ENCODE results near the gene ATRNL1. TPM values are rescaled to one million over a fixed set of nuclear protein-coding genes. Genes with fewer than 3 reads are reported as not detected.

ATRNL1 gene
- total RNA-seq, 2 experiments from 2014 or later: not detected

DNA sequence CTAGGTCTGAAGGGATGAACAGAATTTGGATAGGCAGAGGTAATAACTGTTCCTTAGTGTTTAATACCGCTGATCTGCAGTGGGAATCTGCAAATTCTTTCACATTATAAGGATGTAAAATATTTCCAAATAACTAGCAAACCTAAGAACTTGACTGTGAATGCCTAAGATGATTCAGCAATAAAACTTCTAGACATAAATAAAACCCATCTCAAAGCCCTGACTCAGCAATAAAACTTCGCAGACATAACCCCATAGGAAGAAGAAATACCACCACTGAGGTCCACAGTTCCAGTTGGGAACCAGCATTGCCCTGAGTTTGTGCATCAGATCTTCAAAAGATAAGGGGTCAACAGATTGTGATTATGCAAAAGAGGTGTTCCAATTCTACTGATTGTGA lies 825.6 kb downstream of the ATRNL1 start:
- Histone ChIP-seq H2AFZ (ENCODE audit: low read length) (no peak overlapping the region), H3K36me3 (ENCODE audit: insufficient read depth, low read length) (no peaks in the 10 kb centered on the region), H3K4me1 (ENCODE audit: insufficient read depth, low read length, poor library complexity, severe bottlenecking) (no peaks in the 10 kb centered on the region), H3K27ac (ENCODE audit: low read depth, low read length, poor library complexity, severe bottlenecking) (no peak overlapping the region), H3K9me3 (ENCODE audit: low read length) (no peaks in the 10 kb centered on the region), H3K4me2 (ENCODE audit: low read length) (no peak overlapping the region), H3K79me2 (ENCODE audit: insufficient read depth, low read depth, low read length) (no peaks in the 10 kb centered on the region), H3K4me3 (ENCODE audit: low read depth, low read length, poor library complexity, severe bottlenecking) (no peak overlapping the region), H3K9me2 (ENCODE audit: insufficient read depth, low read length) (no peaks in the 10 kb centered on the region), H4K20me1 (ENCODE audit: insufficient read depth, low read length) (no peaks in the 10 kb centered on the region)
- intact Hi-C loops (cut with micrococcal nuclease; ENCODE audit: unreplicated experiment): no loop called here
- TF ChIP-seq, protein P1, sequence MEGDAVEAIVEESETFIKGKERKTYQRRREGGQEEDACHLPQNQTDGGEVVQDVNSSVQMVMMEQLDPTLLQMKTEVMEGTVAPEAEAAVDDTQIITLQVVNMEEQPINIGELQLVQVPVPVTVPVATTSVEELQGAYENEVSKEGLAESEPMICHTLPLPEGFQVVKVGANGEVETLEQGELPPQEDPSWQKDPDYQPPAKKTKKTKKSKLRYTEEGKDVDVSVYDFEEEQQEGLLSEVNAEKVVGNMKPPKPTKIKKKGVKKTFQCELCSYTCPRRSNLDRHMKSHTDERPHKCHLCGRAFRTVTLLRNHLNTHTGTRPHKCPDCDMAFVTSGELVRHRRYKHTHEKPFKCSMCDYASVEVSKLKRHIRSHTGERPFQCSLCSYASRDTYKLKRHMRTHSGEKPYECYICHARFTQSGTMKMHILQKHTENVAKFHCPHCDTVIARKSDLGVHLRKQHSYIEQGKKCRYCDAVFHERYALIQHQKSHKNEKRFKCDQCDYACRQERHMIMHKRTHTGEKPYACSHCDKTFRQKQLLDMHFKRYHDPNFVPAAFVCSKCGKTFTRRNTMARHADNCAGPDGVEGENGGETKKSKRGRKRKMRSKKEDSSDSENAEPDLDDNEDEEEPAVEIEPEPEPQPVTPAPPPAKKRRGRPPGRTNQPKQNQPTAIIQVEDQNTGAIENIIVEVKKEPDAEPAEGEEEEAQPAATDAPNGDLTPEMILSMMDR (conservative IDR thresholded peaks at IDR 0.05; ENCODE audit: low read length): no peak
- ChIA-PET POLR2A (interaction anchor here (0.9 kb wide), 2 partner anchors 11 to 147 kb away, joined by 3 to 4 read pairs; no protein-coding TSS in a partner anchor), CTCF (ENCODE audit: unreplicated experiment) (no interaction called here)
- no peak for DNase-seq (ENCODE audit: low spot score)
- BruUV-seq (replicated peaks): no TSS peak

DNA sequence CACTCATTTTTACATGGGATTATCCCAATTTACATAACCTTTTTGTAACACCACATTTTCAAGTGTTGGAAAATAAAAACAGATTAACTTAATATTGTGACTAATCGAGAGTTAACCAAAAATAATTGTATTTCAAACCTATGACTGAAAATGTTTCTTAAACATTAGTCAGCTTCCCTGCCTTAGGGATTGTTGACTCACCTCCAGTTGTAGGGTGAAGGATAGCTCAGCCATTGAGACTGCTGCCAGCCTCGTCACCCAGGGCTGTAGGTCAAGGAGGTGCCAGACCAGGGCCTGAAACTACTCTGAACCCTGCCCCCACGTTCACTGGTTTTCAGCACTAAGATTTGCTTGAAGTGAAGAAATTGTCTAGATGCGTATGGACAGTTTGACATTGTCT lies 828.6 kb downstream of the ATRNL1 start:
- CTCF ChIA-PET (ENCODE audit: unreplicated experiment): no interaction called here
- H3K9me3 ChIP-seq (ENCODE audit: low read length): no peaks in the 10 kb centered on the region
- POLR2A ChIA-PET: interaction anchor here (0.7 to 1.1 kb wide), 2 partner anchors 20 to 356 kb away, joined by 3 to 4 read pairs; no protein-coding TSS in a partner anchor
- no peak overlapping the region for H3K4me3 ChIP-seq (ENCODE audit: low read depth, low read length, poor library complexity, severe bottlenecking)
- no TSS peak for BruUV-seq (replicated peaks)
- H3K27ac ChIP-seq (ENCODE audit: low read depth, low read length, poor library complexity, severe bottlenecking): no peak overlapping the region
- H3K36me3 ChIP-seq (ENCODE audit: insufficient read depth, low read length): no peaks in the 10 kb centered on the region
- H3K4me2 ChIP-seq (ENCODE audit: low read length): no peak overlapping the region
- no peaks in the 10 kb centered on the region for H3K79me2 ChIP-seq (ENCODE audit: insufficient read depth, low read depth, low read length)
- H4K20me1 ChIP-seq (ENCODE audit: insufficient read depth, low read length): no peaks in the 10 kb centered on the region
- no peak for DNase-seq (ENCODE audit: low spot score)
- no peaks in the 10 kb centered on the region for H3K9me2 ChIP-seq (ENCODE audit: insufficient read depth, low read length)
- TF ChIP-seq, protein P1 (conservative IDR thresholded peaks at IDR 0.05; ENCODE audit: low read length): no peak
- TF ChIP-seq EZH2phosphoT487 (IDR thresholded peaks at IDR 0.05; ENCODE audit: borderline replicate concordance, low read depth, low read length): no peak
- no peak overlapping the region for H2AFZ ChIP-seq (ENCODE audit: low read length)
- H3K4me1 ChIP-seq (ENCODE audit: insufficient read depth, low read length, poor library complexity, severe bottlenecking): no peaks in the 10 kb centered on the region
- intact Hi-C loops (cut with micrococcal nuclease; ENCODE audit: unreplicated experiment): no loop called here

DNA sequence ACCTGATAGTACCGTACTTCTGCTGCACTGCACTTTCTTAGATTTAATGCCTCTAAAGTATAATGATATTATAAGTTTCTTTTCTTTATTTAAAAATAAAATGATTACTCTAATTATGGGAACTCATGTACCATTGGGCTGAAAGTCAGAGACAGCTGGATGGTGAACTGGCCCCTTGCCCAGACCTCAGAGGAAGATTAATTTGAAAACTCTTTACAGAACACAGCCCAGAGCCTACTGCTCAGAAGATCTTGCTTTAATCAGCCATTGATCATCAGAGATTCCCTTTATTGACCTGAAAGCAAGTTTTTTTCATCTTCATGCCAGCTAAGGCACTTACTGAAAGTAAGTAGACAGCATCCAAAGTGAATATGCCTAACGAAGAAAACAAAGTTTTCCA lies 838.1 kb downstream of the ATRNL1 start:
- intact Hi-C loops (cut with micrococcal nuclease; ENCODE audit: unreplicated experiment): no loop called here
- no TSS peak for BruUV-seq (replicated peaks)
- POLR2A ChIA-PET: no interaction called here

More for the DNA sequence above, 838.1 kb downstream of the ATRNL1 start:
- CTCF ChIA-PET (ENCODE audit: unreplicated experiment): no interaction called here
- no peaks in the 10 kb centered on the region for H3K9me2 ChIP-seq (ENCODE audit: insufficient read depth, low read length)
- no peak overlapping the region for H2AFZ ChIP-seq (ENCODE audit: low read length)
- no peaks in the 10 kb centered on the region for H3K9me3 ChIP-seq (ENCODE audit: low read length)
- no peaks in the 10 kb centered on the region for H3K4me1 ChIP-seq (ENCODE audit: insufficient read depth, low read length, poor library complexity, severe bottlenecking)
- H4K20me1 ChIP-seq (ENCODE audit: insufficient read depth, low read length): no peaks in the 10 kb centered on the region
- no peak overlapping the region for H3K27ac ChIP-seq (ENCODE audit: low read depth, low read length, poor library complexity, severe bottlenecking)
- no peaks in the 10 kb centered on the region for H3K79me2 ChIP-seq (ENCODE audit: insufficient read depth, low read depth, low read length)
- no peak overlapping the region for H3K4me3 ChIP-seq (ENCODE audit: low read depth, low read length, poor library complexity, severe bottlenecking)
- H3K4me2 ChIP-seq (ENCODE audit: low read length): no peak overlapping the region
- DNase-seq (ENCODE audit: low spot score): no peak
- no peak for TF ChIP-seq EZH2phosphoT487 (IDR thresholded peaks at IDR 0.05; ENCODE audit: borderline replicate concordance, low read depth, low read length)
- TF ChIP-seq, protein P1 (conservative IDR thresholded peaks at IDR 0.05; ENCODE audit: low read length): no peak
- H3K36me3 ChIP-seq (ENCODE audit: insufficient read depth, low read length): no peaks in the 10 kb centered on the region
